ENCODE data around the gene ASAP2.

DNA sequence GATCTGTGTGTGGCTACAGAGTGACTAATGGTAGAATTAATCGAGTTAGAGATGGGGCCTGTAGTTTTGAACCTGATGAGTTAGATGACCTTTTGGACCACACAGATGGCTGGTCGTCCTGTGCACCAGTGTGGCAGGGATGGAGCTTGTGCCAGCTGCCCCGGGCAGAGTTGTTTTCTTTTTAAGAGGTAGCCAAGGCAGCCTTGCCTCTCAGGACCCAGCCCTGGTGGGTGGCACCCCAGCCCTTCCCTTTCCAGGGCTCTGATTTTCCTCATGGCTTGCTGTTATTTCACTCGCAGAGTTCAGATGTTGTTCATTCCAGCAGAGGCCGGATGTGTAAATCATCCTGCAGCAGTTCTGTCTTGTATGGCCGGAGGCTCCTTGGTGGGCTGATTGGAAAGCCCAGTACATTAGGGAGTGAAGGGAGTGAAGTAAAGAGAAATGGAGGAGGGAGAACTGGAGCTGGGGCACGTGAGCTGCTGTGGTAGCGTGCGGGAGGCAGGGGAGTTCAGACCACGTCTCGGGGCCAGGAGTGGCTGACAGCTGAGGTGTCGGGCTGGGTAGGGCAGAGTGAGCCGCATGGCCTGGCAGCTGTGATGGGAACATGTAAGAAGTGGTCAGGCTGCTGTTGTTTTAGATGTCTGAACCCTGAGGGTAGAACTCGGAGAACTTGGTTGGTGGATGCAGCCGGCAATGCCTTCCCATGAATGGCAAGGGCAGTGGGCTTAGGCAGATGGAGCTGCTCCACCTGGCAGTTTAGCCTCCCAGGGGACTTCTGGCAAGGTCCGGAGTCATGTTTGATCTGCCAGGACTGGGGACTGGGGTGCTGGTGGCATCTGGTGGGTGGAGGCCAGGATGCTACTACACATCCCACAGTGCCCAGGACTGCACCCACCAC, 28.8 kb downstream of the ASAP2 start:
- TF ChIP-seq EZH2 (IDR thresholded peaks at IDR 0.05) (no peak), POLR2AphosphoS5 (IDR thresholded peaks at IDR 0.05; ENCODE audit: borderline replicate concordance, low read depth, low read length) (no peak), FOXP2 (optimal IDR thresholded peaks at IDR 0.05; ENCODE audit: control extremely low read depth, extremely low read length, insufficient read depth) (no peak)

All from SK-N-MC (cell line).